ENCODE data around the gene SREBF2. TPM values are rescaled to one million over a fixed set of nuclear protein-coding genes. Genes with fewer than 3 reads are reported as not detected.

The SREBF2 gene
- total RNA-seq, 4 donors from 2014 or later = 97.5 to 160 (median 146) TPM

DNA sequence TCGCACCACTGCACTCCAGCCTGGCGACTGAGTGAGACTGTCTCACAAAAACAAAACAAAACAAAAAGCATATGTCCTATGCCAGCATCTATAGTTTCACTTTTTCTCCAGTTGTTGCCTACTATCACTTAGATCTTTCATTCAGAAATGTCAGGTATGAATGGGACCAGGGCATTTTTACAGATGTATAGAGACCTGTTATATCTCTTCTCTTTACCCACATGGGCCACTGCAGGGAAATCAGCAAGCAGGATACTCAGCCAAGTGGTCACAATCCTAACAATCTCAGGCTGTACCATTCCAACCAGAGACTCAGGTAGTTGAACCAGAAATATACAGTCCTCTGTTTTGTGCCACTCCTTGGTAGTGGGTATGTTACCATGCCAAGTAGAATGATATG lies 16.0 kb upstream of the SREBF2 start:
- H3K36me3 ChIP-seq = peaks cover 22% of the 10 kb centered on the region
- TF ChIP-seq, protein P1, sequence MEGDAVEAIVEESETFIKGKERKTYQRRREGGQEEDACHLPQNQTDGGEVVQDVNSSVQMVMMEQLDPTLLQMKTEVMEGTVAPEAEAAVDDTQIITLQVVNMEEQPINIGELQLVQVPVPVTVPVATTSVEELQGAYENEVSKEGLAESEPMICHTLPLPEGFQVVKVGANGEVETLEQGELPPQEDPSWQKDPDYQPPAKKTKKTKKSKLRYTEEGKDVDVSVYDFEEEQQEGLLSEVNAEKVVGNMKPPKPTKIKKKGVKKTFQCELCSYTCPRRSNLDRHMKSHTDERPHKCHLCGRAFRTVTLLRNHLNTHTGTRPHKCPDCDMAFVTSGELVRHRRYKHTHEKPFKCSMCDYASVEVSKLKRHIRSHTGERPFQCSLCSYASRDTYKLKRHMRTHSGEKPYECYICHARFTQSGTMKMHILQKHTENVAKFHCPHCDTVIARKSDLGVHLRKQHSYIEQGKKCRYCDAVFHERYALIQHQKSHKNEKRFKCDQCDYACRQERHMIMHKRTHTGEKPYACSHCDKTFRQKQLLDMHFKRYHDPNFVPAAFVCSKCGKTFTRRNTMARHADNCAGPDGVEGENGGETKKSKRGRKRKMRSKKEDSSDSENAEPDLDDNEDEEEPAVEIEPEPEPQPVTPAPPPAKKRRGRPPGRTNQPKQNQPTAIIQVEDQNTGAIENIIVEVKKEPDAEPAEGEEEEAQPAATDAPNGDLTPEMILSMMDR (IDR thresholded peaks at IDR 0.05) = no peak
- no peak for TF ChIP-seq POLR2AphosphoS5 (IDR thresholded peaks at IDR 0.05)
- no peaks in the 10 kb centered on the region for H3K27me3 ChIP-seq
- H3K9me3 ChIP-seq = no peaks in the 10 kb centered on the region
- DNase-seq (ENCODE audit: low spot score in 2 of 2) = no peak
- no peak overlapping the region for H3K4me3 ChIP-seq
- 87% methylated on average over 2 of the region's 2 CpGs for WGBS
- no peaks in the 10 kb centered on the region for H3K4me1 ChIP-seq
- H3K27ac ChIP-seq = no peak overlapping the region

DNA sequence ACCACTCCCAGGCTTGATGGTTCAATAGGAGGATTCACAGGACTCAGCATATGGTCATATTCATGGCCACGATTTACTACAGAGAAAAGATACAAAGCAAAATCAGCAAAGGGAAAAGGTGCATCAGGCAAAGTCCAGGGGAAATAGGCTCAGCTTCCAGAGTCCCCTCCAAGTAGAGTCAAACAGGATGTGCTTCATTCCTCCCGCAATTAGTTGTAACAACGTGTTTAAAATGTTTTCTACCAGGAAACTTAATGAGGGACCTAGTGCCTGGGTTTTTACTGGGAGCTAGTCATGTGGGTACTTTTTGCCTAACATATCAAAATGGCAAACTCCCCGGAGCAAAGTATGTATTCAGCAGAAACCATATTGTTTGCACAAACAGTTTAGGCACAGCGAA lies 14.9 kb upstream of the SREBF2 start:
- WGBS = 89% methylated on average over 5 of the region's 5 CpGs
- no peak for DNase-seq (ENCODE audit: low spot score in 2 of 2)
- no peak overlapping the region for H3K27ac ChIP-seq
- no peak overlapping the region for H3K4me3 ChIP-seq
- no peaks in the 10 kb centered on the region for H3K9me3 ChIP-seq
- TF ChIP-seq POLR2AphosphoS5 (IDR thresholded peaks at IDR 0.05) = no peak
- TF ChIP-seq, protein P1 (IDR thresholded peaks at IDR 0.05) = no peak
- no peak for TF ChIP-seq EP300 (IDR thresholded peaks at IDR 0.05)
- TF ChIP-seq POLR2A (IDR thresholded peaks at IDR 0.05) = no peak
- no peaks in the 10 kb centered on the region for H3K4me1 ChIP-seq
- H3K36me3 ChIP-seq = peaks cover 16% of the 10 kb centered on the region
- H3K27me3 ChIP-seq = no peaks in the 10 kb centered on the region

DNA sequence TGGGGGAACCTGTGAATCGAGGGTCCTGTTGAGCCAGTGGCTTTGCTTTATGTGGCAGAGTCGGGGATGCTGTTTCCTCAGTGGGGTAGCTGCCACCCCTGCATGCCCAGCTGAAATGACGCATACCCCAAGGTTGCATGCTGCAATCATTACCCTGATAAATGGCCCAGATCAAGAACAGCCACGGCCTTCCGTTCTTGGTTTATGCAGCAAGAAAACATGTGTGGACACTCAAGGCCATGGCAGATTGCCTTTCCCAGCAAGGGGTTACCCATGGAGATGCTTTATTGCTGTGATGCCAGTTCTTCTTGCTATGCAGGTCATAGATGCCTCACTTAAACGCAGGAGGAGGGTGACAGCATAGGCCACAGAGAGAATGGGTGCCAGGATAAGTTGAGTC lies 14.3 kb upstream of the SREBF2 start:
- WGBS = 86% methylated on average over 6 of the region's 6 CpGs
- TF ChIP-seq, protein P1 (IDR thresholded peaks at IDR 0.05) = no peak
- no peak for TF ChIP-seq EP300 (IDR thresholded peaks at IDR 0.05)
- no peak for TF ChIP-seq POLR2A (IDR thresholded peaks at IDR 0.05)
- no peak for TF ChIP-seq POLR2AphosphoS5 (IDR thresholded peaks at IDR 0.05)
- DNase-seq (ENCODE audit: low spot score in 2 of 2) = no peak
- H3K4me1 ChIP-seq = no peaks in the 10 kb centered on the region
- peaks cover 10% of the 10 kb centered on the region for H3K36me3 ChIP-seq
- no peaks in the 10 kb centered on the region for H3K27me3 ChIP-seq
- no peak overlapping the region for H3K4me3 ChIP-seq
- no peaks in the 10 kb centered on the region for H3K9me3 ChIP-seq
- no peak overlapping the region for H3K27ac ChIP-seq

DNA sequence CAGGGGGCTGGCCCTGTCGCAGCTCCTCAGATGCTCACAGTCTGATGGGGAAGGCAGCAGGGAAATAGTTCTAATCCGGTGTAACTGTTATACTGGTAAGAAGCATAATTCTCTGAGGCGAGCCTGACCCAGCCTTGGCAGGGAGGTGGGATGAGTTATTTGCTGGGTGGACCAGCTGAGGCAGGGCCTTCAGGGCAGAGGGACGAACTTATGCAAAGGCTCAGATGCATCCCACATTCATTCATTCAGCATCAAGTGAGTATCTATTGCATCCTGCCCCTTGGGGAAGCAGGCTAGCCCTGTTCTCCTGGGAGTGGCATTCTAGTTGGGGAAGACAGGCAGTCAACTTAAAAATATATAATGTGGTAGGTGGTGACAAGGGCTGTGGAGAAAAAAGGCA lies 13.6 kb upstream of the SREBF2 start:
- WGBS = 97% methylated on average over 3 of the region's 4 CpGs
- TF ChIP-seq EP300 (IDR thresholded peaks at IDR 0.05) (no peak), POLR2A (IDR thresholded peaks at IDR 0.05) (no peak), POLR2AphosphoS5 (IDR thresholded peaks at IDR 0.05) (no peak)
- TF ChIP-seq, protein P1 (IDR thresholded peaks at IDR 0.05) = no peak
- no peaks in the 10 kb centered on the region for H3K9me3 ChIP-seq
- no peak overlapping the region for H3K27ac ChIP-seq
- peaks cover 8% of the 10 kb centered on the region for H3K36me3 ChIP-seq
- no peak overlapping the region for H3K4me3 ChIP-seq
- DNase-seq (ENCODE audit: low spot score in 2 of 2) = no peak
- H3K4me1 ChIP-seq = no peaks in the 10 kb centered on the region
- no peaks in the 10 kb centered on the region for H3K27me3 ChIP-seq

DNA sequence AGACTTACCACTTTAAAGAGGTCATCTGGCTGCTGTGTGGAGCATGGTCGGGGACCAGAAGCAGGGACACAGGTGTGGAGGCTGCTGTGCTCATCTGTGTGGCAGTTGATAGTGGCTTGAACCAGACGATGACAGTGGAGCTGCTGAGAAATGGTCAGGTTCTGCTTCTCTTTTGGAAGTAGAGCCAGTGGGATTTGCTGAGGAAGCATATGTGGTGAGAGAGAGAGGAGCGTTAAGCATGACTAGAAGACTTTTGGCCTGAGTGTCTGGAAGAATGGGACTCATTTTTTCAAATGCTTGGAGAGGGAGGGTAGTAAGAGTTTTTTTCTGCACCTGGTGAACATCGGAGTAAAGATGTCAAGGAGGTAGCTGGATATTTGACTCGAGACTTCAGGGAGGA lies 12.5 kb upstream of the SREBF2 start:
- H3K36me3 ChIP-seq = peaks cover 3% of the 10 kb centered on the region
- H3K27me3 ChIP-seq = no peaks in the 10 kb centered on the region
- no peaks in the 10 kb centered on the region for H3K9me3 ChIP-seq
- no peak overlapping the region for H3K27ac ChIP-seq
- no peak for TF ChIP-seq POLR2AphosphoS5 (IDR thresholded peaks at IDR 0.05)
- no peak for TF ChIP-seq POLR2A (IDR thresholded peaks at IDR 0.05)
- no peak for TF ChIP-seq EP300 (IDR thresholded peaks at IDR 0.05)
- TF ChIP-seq, protein P1 (IDR thresholded peaks at IDR 0.05) = no peak
- WGBS = 79% methylated on average over 5 of the region's 5 CpGs
- DNase-seq (ENCODE audit: low spot score in 2 of 2) = no peak
- no peak overlapping the region for H3K4me3 ChIP-seq
- no peaks in the 10 kb centered on the region for H3K4me1 ChIP-seq
